Measurements from ENCODE around the gene FOXM1. TPM values are rescaled to one million over a fixed set of nuclear protein-coding genes. Genes with fewer than 3 reads are reported as not detected.

The FOXM1 gene
- total and polyA plus RNA-seq, 2 of the 13 experiments (the other 11 are each of a cell fraction or from before 2014, with no cell fraction given), result 17.1 to 25.9 TPM

- Histone ChIP-seq H3K4me2 (ENCODE audit: low read depth, low read length) (no peak overlapping the region), H3K79me2 (ENCODE audit: insufficient read depth, low read length) (peaks cover 24% of the 10 kb centered on the region), H3K36me3 (replicated peaks in 1 of 2; ENCODE audit: control insufficient read depth in 1 of 2, insufficient read depth in 2 of 2, low read length in 2 of 2) (no peaks in the 10 kb centered on the region), H3K9ac (ENCODE audit: insufficient read depth, low read depth, low read length) (no peak overlapping the region), H3K27ac (ENCODE audit: extremely low read length, insufficient read depth, low read length) (no peak overlapping the region), H3K4me3 (replicated peaks in 1 of 3; ENCODE audit: insufficient read depth in 1 of 3, low read depth in 2 of 3, low read length in 3 of 3) (no peak overlapping the region), H3K4me1 (ENCODE audit: insufficient read depth, low read length) (peaks cover 10% of the 10 kb centered on the region), H3K9me3 (ENCODE audit: low read length) (no peaks in the 10 kb centered on the region), H4K20me1 (ENCODE audit: insufficient read depth, low read length) (no peaks in the 10 kb centered on the region), H2AFZ (ENCODE audit: low read length) (no peak overlapping the region), H3K27me3 (ENCODE audit: control insufficient read depth in 1 of 2, insufficient read depth in 2 of 2, low read length in 2 of 2) (no peaks in the 10 kb centered on the region)
- 85% methylated on average over 4 of the region's 4 CpGs for WGBS (ENCODE audit: low lambda C conversion rate)
- DNase-seq (ENCODE audit: low spot score), result no peak
- ChIA-PET CTCF (ENCODE audit: low intra/inter-chr PET ratio, low total read pairs) (no interaction called here), POLR2A (no interaction called here)
- in situ Hi-C loops (cut with HindIII; ENCODE audit: extremely low pct_ligation_motif_present, low pct_unique_long_range_greater_than_20kb), result no loop called here
- TF ChIP-seq ZSCAN12 (CRISPR knock-in tag; IDR thresholded peaks at IDR 0.05) (no peak), CHD2 (IDR thresholded peaks at IDR 0.05; ENCODE audit: low read depth, low read length) (no peak), TRIM22 (IDR thresholded peaks at IDR 0.05) (no peak), THYN1 (CRISPR knock-in tag; IDR thresholded peaks at IDR 0.05; ENCODE audit: borderline replicate concordance, low read depth) (no peak), NONO (IDR thresholded peaks at IDR 0.05) (no peak), NONO (CRISPR knock-in tag; conservative IDR thresholded peaks at IDR 0.05) (no peak), ZNF17 (CRISPR knock-in tag; IDR thresholded peaks at IDR 0.05) (no peak), FOSL2 (CRISPR knock-in tag; IDR thresholded peaks at IDR 0.05) (no peak)
- intact Hi-C loops (cut with micrococcal nuclease; ENCODE audit: unreplicated experiment), result no loop called here
- no peak for ATAC-seq
- FAIRE-seq, result no peak
- no TSS peak for BruUV-seq (replicated peaks)
Measured at GRCh38 chr12:2902272-2902880, 25.4 kb upstream of the FOXM1 start.

DNA sequence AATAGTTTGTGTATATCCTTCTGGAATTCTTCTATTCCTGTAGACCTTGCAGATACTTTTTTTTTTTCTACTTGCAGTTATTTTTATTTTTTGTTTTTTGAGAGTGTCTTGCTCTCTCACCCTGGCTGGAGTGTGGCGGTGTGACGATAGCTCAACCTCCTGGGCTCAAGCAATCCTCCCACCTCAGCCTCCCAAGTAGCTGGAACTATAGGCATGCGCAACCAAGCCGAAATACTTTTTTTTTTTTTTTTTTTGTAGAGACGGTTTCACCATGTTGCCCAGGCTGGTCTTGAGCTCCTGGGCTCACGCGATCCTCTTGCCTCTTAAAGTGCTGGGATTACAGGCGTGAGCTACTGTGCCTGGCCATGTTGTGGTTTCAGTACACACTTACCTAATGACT is 23.7 kb upstream of the FOXM1 start:
- Histone ChIP-seq H3K27me3 (ENCODE audit: control insufficient read depth in 1 of 2, insufficient read depth in 2 of 2, low read length in 2 of 2) (no peaks in the 10 kb centered on the region), H3K79me2 (ENCODE audit: insufficient read depth, low read length) (peaks cover 26% of the 10 kb centered on the region), H3K9me3 (ENCODE audit: low read length) (no peaks in the 10 kb centered on the region), H4K20me1 (ENCODE audit: insufficient read depth, low read length) (no peaks in the 10 kb centered on the region), H2AFZ (ENCODE audit: low read length) (no peak overlapping the region), H3K27ac (ENCODE audit: extremely low read length, insufficient read depth, low read length) (no peak overlapping the region), H3K4me2 (ENCODE audit: low read depth, low read length) (no peak overlapping the region), H3K4me3 (replicated peaks in 1 of 3; ENCODE audit: insufficient read depth in 1 of 3, low read depth in 2 of 3, low read length in 3 of 3) (no peak overlapping the region), H3K9ac (ENCODE audit: insufficient read depth, low read depth, low read length) (no peak overlapping the region), H3K36me3 (replicated peaks in 1 of 2; ENCODE audit: control insufficient read depth in 1 of 2, insufficient read depth in 2 of 2, low read length in 2 of 2) (no peaks in the 10 kb centered on the region), H3K4me1 (ENCODE audit: insufficient read depth, low read length) (peaks cover 15% of the 10 kb centered on the region)
- in situ Hi-C loops (cut with HindIII; ENCODE audit: extremely low pct_ligation_motif_present, low pct_unique_long_range_greater_than_20kb) (no loop called here), intact Hi-C loops (cut with micrococcal nuclease; ENCODE audit: unreplicated experiment) (no loop called here)
- ChIA-PET CTCF (ENCODE audit: low intra/inter-chr PET ratio, low total read pairs) (no interaction called here), POLR2A (interaction anchor here (0.9 kb wide), 1 partner anchor 11 kb away, joined by 3 read pairs; no protein-coding TSS in a partner anchor)
- FAIRE-seq (no peak), DNase-seq (ENCODE audit: low spot score) (no peak), ATAC-seq (no peak)
- 94% methylated on average over 8 of the region's 8 CpGs for WGBS (ENCODE audit: low lambda C conversion rate)
- no TSS peak for BruUV-seq (replicated peaks)
- TF ChIP-seq ZNF747 (CRISPR knock-in tag; IDR thresholded peaks at IDR 0.05; ENCODE audit: borderline replicate concordance) (no peak), LRRFIP1 (CRISPR knock-in tag; conservative IDR thresholded peaks at IDR 0.05) (no peak), NFRKB (IDR thresholded peaks at IDR 0.05) (no peak), PRPF4 (IDR thresholded peaks at IDR 0.05; ENCODE audit: low read depth, low read length, poor library complexity, severe bottlenecking) (no peak), ZNF296 (CRISPR knock-in tag; conservative IDR thresholded peaks at IDR 0.05) (no peak), ZNF44 (CRISPR knock-in tag; IDR thresholded peaks at IDR 0.05) (no peak), TFDP1 (CRISPR knock-in tag; IDR thresholded peaks at IDR 0.05; ENCODE audit: borderline replicate concordance) (no peak)
